ENCODE data around the gene LIMK2. TPM values are rescaled to one million over a fixed set of nuclear protein-coding genes. Genes with fewer than 3 reads are reported as not detected.

LIMK2 gene
- total and polyA plus RNA-seq, 10 of the 15 experiments (the other 5 are each of a cell fraction or from before 2014, with no cell fraction given): 2.9 to 40.4 (median 26.7) TPM

GRCh38 chr22:31289344-31289743, 77.2 kb downstream of the LIMK2 start:
- H3K27ac ChIP-seq (ENCODE audit: control insufficient read depth, insufficient read depth): 0 out of 2 replicates have a peak overlapping the region, but pooled peaks have one; percentile 1
- no peaks in the 10 kb centered on the region for H3K36me3 ChIP-seq (ENCODE audit: control insufficient read depth in 2 of 2, insufficient read depth in 2 of 2, low read length in 1 of 2)
- ChIA-PET CTCF (interaction anchor here (1.5 to 3.0 kb wide), 4 partner anchors 11 to 77 kb away, joined by 7 to 19 read pairs (median 17); partner anchors contain the start of gene LIMK2), SMC1A (ENCODE audit: uncharacterized antibody, unreplicated experiment) (interaction anchor here (0.6 to 1.4 kb wide), 4 partner anchors 11 to 86 kb away, joined by 3 to 5 read pairs (median 4); no protein-coding TSS in a partner anchor), RAD21 (ENCODE audit: unreplicated experiment) (interaction anchor here (1.4 to 2.2 kb wide), 3 partner anchors 56 to 130 kb away, joined by 4 to 12 read pairs (median 4); partner anchors contain the start of genes LIMK2 and RNF185), POLR2A (interaction anchor here (0.5 to 1.5 kb wide), 5 partner anchors 9 to 77 kb away, joined by 3 to 8 read pairs (median 5); partner anchors contain the start of gene LIMK2)
- no peak for ATAC-seq
- no peaks in the 10 kb centered on the region for H3K9me3 ChIP-seq (replicated peaks; ENCODE audit: control insufficient read depth, insufficient read depth, low read length)
- no peak for DNase-seq (ENCODE audit: low read depth, low spot score)
- peaks cover 28% of the 10 kb centered on the region for H3K4me1 ChIP-seq (ENCODE audit: control insufficient read depth, insufficient read depth, low read length)
- intact Hi-C loops (cut with micrococcal nuclease; ENCODE audit: unreplicated experiment): no loop called here
- peak overlapping the region; percentile 97 for H3K4me2 ChIP-seq (ENCODE audit: control insufficient read depth, insufficient read depth)
- 52% methylated on average over 13 of the region's 13 CpGs for WGBS (ENCODE audit: insufficient coverage, insufficient replicate concordance, low lambda C conversion rate, missing lambda C conversion rate)
- H3K79me2 ChIP-seq (ENCODE audit: control insufficient read depth, insufficient read depth, low read length): no peaks in the 10 kb centered on the region
- no peaks in the 10 kb centered on the region for H3K27me3 ChIP-seq (replicated peaks in 1 of 2; ENCODE audit: control insufficient read depth in 2 of 2, insufficient read depth in 2 of 2, low read length in 1 of 2)
- FAIRE-seq: no peak
- peak overlapping the region; percentile 25; the same call in 1 of the 2 replicates for H3K9ac ChIP-seq (ENCODE audit: control insufficient read depth, insufficient read depth, low read length)
- in situ Hi-C loops (cut with MboI): no loop called here
- BruUV-seq (replicated peaks): no TSS peak
- H2AFZ ChIP-seq (ENCODE audit: control insufficient read depth, low read depth, low read length): peak overlapping the region; percentile 0; the same call in 1 of the 2 replicates
- H3K4me3 ChIP-seq: peak overlapping the region; percentile 82; the same call in 1 of the 2 replicates
- TF ChIP-seq POLR2A (IDR thresholded peaks at IDR 0.05; ENCODE audit: low read depth, low read length) (peak; percentile 13; the same call in 1 of the 2 replicates), EGR1 (IDR thresholded peaks at IDR 0.05; ENCODE audit: borderline replicate concordance in 1 of 2, low read depth in 2 of 2, low read length in 2 of 2) (no peak)
- no peaks in the 10 kb centered on the region for H4K20me1 ChIP-seq (ENCODE audit: control insufficient read depth, insufficient read depth)

DNA sequence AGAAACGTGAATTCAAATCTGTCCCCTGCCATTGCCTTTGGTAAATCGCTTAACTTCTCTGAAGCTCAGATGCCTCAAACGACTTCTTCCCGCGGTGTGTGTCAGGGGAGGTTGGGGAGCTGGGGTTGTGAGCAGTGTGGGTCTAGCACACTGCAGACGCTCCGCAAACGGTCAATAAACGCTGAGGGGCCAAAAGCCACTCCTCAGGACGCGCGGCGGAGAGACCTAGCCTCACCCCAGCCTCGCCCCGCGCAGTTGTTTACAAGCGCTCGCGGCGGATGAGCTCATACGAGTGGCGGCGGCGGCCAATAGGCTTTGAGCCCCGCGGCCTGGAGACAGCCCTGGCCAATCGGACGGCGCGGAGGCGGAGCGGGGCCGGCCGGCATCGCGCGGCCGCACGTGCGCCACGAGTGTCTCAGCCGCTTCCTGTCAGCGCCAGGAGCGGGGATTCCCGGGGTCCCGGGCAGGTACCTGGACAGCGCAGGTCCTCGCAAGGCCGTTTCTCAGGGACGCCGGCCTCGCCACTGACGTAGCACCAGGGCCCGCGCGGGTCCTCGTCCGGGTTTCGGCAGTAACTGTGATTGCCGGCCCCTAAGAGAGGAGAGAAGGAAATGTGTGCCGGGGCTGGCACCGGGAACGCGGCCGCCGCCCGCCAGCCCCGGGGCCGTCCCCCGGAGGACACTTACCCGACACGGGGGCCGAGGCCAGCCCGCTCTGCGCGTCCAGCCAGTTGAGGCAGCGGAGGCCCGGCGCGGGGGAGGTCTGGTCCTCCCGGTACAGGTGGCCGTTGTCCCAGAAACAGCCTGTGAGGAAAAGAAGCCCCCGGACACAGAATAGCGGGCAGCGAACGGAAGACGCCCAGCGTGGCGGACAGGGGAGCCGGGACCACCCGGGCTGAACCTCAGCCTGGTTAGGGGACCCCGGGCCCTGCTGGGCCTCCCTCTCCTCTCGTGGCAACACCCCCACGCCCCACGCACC, 78.7 kb downstream of the LIMK2 start:
- H3K9ac ChIP-seq (ENCODE audit: control insufficient read depth, insufficient read depth, low read length): peak overlapping the region; percentile 72
- H2AFZ ChIP-seq (ENCODE audit: control insufficient read depth, low read depth, low read length): peak overlapping the region; percentile 70
- ChIA-PET RAD21 (ENCODE audit: unreplicated experiment) (interaction anchor here (0.7 to 2.5 kb wide), 15 partner anchors 12 to 533 kb away, joined by 3 to 21 read pairs (median 4); partner anchors contain the start of genes LIMK2, PATZ1 and RNF185), CTCF (interaction anchor here (0.7 to 4.1 kb wide), 14 partner anchors 9 to 340 kb away, joined by 3 to 24 read pairs (median 9); partner anchors contain the start of gene LIMK2), SMC1A (ENCODE audit: uncharacterized antibody, unreplicated experiment) (interaction anchor here (0.6 to 3.0 kb wide), 9 partner anchors 9 to 78 kb away, joined by 3 to 16 read pairs (median 3); partner anchors contain the start of gene LIMK2), POLR2A (interaction anchor here (0.8 to 1.4 kb wide), 5 partner anchors 10 to 210 kb away, joined by 3 to 8 read pairs (median 4); partner anchors contain the start of genes LIMK2, PATZ1 and SMTN)
- FAIRE-seq (no peak), ATAC-seq (peak; percentile 96), DNase-seq (ENCODE audit: low read depth, low spot score) (peak; percentile 48)
- peak overlapping the region; percentile 97 for H3K4me2 ChIP-seq (ENCODE audit: control insufficient read depth, insufficient read depth)
- H3K79me2 ChIP-seq (ENCODE audit: control insufficient read depth, insufficient read depth, low read length): no peaks in the 10 kb centered on the region
- peak overlapping the region; percentile 72 for H3K27ac ChIP-seq (ENCODE audit: control insufficient read depth, insufficient read depth)
- peaks cover 32% of the 10 kb centered on the region for H3K4me1 ChIP-seq (ENCODE audit: control insufficient read depth, insufficient read depth, low read length)
- H3K27me3 ChIP-seq (replicated peaks in 1 of 2; ENCODE audit: control insufficient read depth in 2 of 2, insufficient read depth in 2 of 2, low read length in 1 of 2): no peaks in the 10 kb centered on the region
- WGBS (ENCODE audit: insufficient coverage, insufficient replicate concordance, low lambda C conversion rate, missing lambda C conversion rate): under 1% methylated on average over 93 of the region's 95 CpGs
- intact Hi-C loops (cut with micrococcal nuclease; ENCODE audit: unreplicated experiment): loop anchor here (1.0 to 10.0 kb wide), 2 partner anchors 78 to 206 kb away; partner anchors contain the start of genes LIMK2 and SMTN
- no peaks in the 10 kb centered on the region for H3K36me3 ChIP-seq (ENCODE audit: control insufficient read depth in 2 of 2, insufficient read depth in 2 of 2, low read length in 1 of 2)
- H3K4me3 ChIP-seq: peak overlapping the region; percentile 82
- no TSS peak for BruUV-seq (replicated peaks)
- in situ Hi-C loops (cut with MboI): no loop called here
- no peaks in the 10 kb centered on the region for H3K9me3 ChIP-seq (replicated peaks; ENCODE audit: control insufficient read depth, insufficient read depth, low read length)
- no peaks in the 10 kb centered on the region for H4K20me1 ChIP-seq (ENCODE audit: control insufficient read depth, insufficient read depth)
- TF ChIP-seq RELB (IDR thresholded peaks at IDR 0.05; ENCODE audit: low read depth): peak; percentile 61; the same call in 1 of the 2 replicates
- no peak for TF ChIP-seq RAD21 (IDR thresholded peaks at IDR 0.05; ENCODE audit: insufficient read depth, low read depth, low read length)
- peak; percentile 89 for TF ChIP-seq ATF7 (IDR thresholded peaks at IDR 0.05; ENCODE audit: low read depth)
- TF ChIP-seq NR2C2 (IDR thresholded peaks at IDR 0.05; ENCODE audit: borderline replicate concordance, control insufficient read depth, insufficient read length, low read depth): no peak
- no peak for TF ChIP-seq BMI1 (IDR thresholded peaks at IDR 0.05; ENCODE audit: borderline replicate concordance)
- peak; percentile 81; the same call in 1 of the 2 replicates for TF ChIP-seq SIN3A (IDR thresholded peaks at IDR 0.05; ENCODE audit: low read depth, low read length)
- TF ChIP-seq NR2C1 (IDR thresholded peaks at IDR 0.05): no peak
- TF ChIP-seq E2F4 (IDR thresholded peaks at IDR 0.05; ENCODE audit: low read depth, low read length): no peak
- TF ChIP-seq TBL1XR1 (IDR thresholded peaks at IDR 0.05; ENCODE audit: low read depth, low read length): peak; percentile 68

All from GM12878 (cell line).